GM19463 (cell line): ENCODE measurements around the gene NEK2.
A peak's percentile ranks its signal among the peaks of the same experiment; 100 is the strongest.
"Not testable (repeated sequence)": the region's sequence is repeated elsewhere in the genome, so short reads cannot be mapped to it uniquely, and the experiment has no call there.

Experiments used
- ATAC-seq: cut with Tn5 transposase; IDR thresholded peaks from one replicate; pipeline ENCODE4 v1.9.1; 2021; ENCODE audit warnings: mild to moderate bottlenecking, moderate library complexity; ENCODE audit not compliant: unreplicated experiment

NEK2 gene

GRCh38 chr1:211675230-211676105 lies at the start of gene NEK2:
Gene NEK2, minus strand, starts transcription at chr1:211675621. Its CDS starts 142 bp downstream, at chr1:211675479.
- ATAC-seq, result peak; percentile 98

GRCh38 chr1:211724687-211725196 lies 49.3 kb upstream of the NEK2 start:
- ATAC-seq, result no peak

GRCh38 chr1:211723273-211723672 lies 47.9 kb upstream of the NEK2 start:
- no peak for ATAC-seq

- ATAC-seq, result no peak
These were observed 47.1 kb upstream of the NEK2 start for GRCh38 chr1:211722277-211723175.

GRCh38 chr1:211716555-211716954 lies 41.1 kb upstream of the NEK2 start:
- not testable (repeated sequence) for ATAC-seq

- ATAC-seq, result no peak
These were observed 40.5 kb upstream of the NEK2 start for GRCh38 chr1:211715971-211716370.

- ATAC-seq, result no peak
These were observed 38.7 kb upstream of the NEK2 start for GRCh38 chr1:211714154-211714553.

GRCh38 chr1:211713231-211713630 lies 37.8 kb upstream of the NEK2 start:
- ATAC-seq, result no peak

- ATAC-seq, result no peak
These were observed 35.9 kb upstream of the NEK2 start for GRCh38 chr1:211711315-211711705.

GRCh38 chr1:211710566-211711314 lies 35.3 kb upstream of the NEK2 start:
- ATAC-seq, result no peak

GRCh38 chr1:211708926-211709325 lies 33.5 kb upstream of the NEK2 start:
- no peak for ATAC-seq

GRCh38 chr1:211708006-211708405 lies 32.6 kb upstream of the NEK2 start:
- ATAC-seq, result no peak

- ATAC-seq, result no peak
These were observed 30.2 kb upstream of the NEK2 start for GRCh38 chr1:211705467-211706091.

- no peak for ATAC-seq
These were observed 29.1 kb upstream of the NEK2 start for GRCh38 chr1:211704543-211704942.

- no peak for ATAC-seq
These were observed 28.6 kb upstream of the NEK2 start for GRCh38 chr1:211703812-211704537.

GRCh38 chr1:211701733-211702132 lies 26.3 kb upstream of the NEK2 start:
- ATAC-seq, result no peak

GRCh38 chr1:211699059-211699458 lies 23.6 kb upstream of the NEK2 start:
- ATAC-seq, result no peak

- no peak for ATAC-seq
These were observed 23.0 kb upstream of the NEK2 start for GRCh38 chr1:211698161-211699026.

- ATAC-seq, result peak; percentile 84
These were observed 21.9 kb upstream of the NEK2 start for GRCh38 chr1:211697356-211697755.
